Measurements from ENCODE around the gene C10orf62.
"Not testable (repeated sequence)": the region's sequence is repeated elsewhere in the genome, so short reads cannot be mapped to it uniquely, and the experiment has no call there.

C10orf62 gene

DNA sequence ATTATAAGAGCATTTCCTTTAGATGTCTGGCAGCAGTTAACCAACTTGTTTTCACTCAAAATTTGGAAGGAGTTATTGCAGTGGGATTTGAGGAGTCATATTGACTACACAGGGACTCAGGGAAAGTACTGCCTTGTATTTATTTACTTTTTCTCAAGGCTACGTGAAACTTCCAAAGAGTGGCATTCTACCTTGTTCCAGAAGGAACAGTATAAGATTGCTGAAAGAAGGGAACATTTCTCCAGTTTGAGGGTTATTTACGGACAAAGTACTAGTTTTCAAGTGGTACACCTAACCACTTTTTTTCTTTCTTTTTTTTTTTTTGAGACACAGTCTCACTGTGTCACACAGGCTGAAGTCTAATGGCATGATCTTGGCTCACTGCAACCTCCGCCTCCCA, 38.7 kb downstream of the C10orf62 start:
- no peak for DNase-seq (ENCODE audit: low read depth)

- no peak for DNase-seq (ENCODE audit: low read depth)
Observed at GRCh38 chr10:97629289-97629688, 39.8 kb downstream of the C10orf62 start.

GRCh38 chr10:97631098-97631497, 41.6 kb downstream of the C10orf62 start:
- no peak for DNase-seq (ENCODE audit: low read depth)

DNA sequence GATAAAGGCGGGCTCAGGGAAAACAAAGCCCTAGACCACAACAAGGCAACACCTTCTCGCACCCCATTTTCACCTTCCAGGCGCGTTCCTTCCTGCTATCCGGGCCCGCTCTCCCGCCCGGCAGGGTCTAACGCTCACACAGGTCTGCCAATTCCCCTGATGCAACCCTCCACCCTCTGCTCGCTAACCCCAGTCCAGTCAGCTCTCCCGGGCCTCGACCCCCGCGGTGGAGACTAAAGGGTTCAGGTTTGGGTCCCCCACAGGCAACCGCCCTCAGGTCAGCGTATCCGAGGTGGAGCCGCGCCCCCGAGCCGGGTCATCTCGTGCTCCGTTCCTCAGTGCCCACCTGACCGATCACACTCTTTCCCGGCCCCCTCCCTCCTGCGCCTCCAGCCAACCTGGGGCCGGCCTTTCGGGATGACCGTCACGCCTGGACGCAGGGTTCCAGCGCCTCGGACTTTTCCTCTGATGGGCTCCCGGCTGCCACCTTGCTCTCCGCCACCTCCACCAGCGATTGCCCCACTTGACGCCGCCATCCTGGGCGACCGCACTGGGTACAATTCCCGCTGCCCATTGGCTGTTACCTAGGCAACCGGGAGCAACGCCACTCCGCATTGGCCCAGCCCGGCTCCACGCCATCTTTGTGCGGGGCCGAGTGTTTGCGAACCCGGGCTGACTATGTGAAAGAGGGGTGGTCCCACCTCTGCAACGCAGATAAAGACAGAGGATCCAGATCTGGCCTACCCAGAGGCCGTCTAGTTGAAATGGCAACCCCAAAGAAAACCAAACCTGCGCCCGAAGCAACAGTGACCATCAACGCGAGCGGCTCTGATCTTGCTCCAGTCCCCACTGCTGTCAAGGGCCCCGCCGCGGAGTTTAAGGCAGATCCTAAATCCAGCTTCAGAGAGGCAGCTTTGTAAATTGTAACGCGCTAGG, 43.7 kb downstream of the C10orf62 start, which contains the start of gene MORN4:
TSS of gene MORN4 (minus strand) at position 552 of the 936 bp plus-strand sequence. CDS start 13,847 bp downstream, outside the sequence.
- peak; percentile 93 for DNase-seq (ENCODE audit: low read depth)

GRCh38 chr10:97633921-97634320, 44.4 kb downstream of the C10orf62 start:
- DNase-seq (ENCODE audit: low read depth): no peak

DNA sequence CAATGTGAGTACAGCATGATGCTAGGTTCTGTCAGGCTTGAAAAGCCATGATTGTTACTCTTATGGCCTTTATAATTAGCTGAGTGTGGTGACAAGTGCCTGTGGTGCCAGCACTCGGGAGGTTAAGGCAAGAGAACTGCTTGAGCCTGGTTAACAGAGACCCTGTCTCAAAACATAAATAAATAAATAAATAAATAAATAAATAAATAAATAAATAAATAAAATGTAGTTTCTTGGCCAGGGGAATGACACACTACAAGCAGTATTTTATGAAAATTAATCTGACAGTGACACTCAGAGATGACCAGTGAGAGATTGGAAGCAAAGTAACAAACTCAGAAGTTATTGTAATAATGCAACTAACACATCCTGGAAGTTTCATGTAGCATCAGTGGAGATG, 46.1 kb downstream of the C10orf62 start:
- no peak for DNase-seq (ENCODE audit: low read depth)

GRCh38 chr10:97639090-97639489, 49.6 kb downstream of the C10orf62 start:
- not testable (repeated sequence) for DNase-seq (ENCODE audit: low read depth)

GRCh38 chr10:97640174-97640867, 50.8 kb downstream of the C10orf62 start, which contains the start of gene PI4K2A:
Gene PI4K2A (plus strand): TSS chr10:97640671. CDS start chr10:97640743, 72 bp downstream.
- peak; percentile 99 for DNase-seq (ENCODE audit: low read depth)
